Cerebellar nuclear complex (tissue), 1 donor: ENCODE results near the gene TMEM270.
"Not testable (repeated sequence)": the region's sequence is repeated elsewhere in the genome, so short reads cannot be mapped to it uniquely, and the experiment has no call there.

ENCODE experiments used
- DNase-seq, 2 experiments: peaks; one replicate each; lab custom pipeline; 2025; lab: John Stamatoyannopoulos, UW

TMEM270 gene, protein sequence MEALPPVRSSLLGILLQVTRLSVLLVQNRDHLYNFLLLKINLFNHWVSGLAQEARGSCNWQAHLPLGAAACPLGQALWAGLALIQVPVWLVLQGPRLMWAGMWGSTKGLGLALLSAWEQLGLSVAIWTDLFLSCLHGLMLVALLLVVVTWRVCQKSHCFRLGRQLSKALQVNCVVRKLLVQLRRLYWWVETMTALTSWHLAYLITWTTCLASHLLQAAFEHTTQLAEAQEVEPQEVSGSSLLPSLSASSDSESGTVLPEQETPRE

DNA sequence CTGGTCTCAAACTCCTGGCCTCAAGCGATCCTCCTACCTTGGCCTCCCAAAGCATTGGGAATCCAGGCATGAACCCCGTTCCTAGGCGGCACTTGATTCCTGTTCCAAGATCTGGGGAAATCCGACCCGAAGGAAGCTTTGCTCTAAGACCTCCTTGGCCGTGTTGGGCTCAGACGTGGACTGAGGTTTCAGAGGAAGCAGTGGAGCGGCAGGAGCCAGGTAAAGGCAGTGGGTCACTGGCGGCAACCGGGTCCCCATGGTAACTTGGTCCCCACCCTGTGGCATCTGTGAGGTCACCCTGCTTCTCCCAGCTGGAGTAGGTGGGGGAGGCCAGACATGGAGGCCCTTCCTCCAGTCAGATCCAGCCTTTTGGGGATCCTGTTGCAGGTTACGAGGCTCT lies at the start of gene TMEM270:
Gene TMEM270 (plus strand): TSS at position 301 of the 400 bp plus-strand sequence. CDS start 36 bp downstream, at position 337.
- DNase-seq = no peak

GRCh38 chr7:73811760-73812168 lies 49.2 kb upstream of the TMEM270 start:
- DNase-seq = no peak

- no peak for DNase-seq
Observed at GRCh38 chr7:73812996-73813395, 48.0 kb upstream of the TMEM270 start.

DNA sequence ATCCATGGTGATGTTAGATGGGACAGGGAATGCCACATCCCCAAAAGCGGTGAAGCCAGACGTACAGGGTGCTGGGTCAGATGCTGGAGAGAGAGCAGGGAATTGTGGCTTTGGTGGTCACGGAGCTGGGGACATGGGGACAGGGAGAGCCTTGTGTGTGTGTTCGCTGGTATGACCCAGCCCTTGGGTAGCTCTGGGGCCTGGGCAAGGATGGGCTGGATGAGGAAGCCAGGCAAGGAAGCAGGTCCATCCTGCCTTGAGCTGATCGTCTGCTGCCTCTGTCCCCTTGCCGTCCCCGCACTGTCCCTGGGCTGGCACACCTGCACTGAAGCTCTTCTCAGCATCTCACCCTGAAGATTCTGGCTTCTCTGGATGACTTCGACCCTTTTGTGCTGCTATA lies 45.5 kb upstream of the TMEM270 start:
- no peak for DNase-seq

DNA sequence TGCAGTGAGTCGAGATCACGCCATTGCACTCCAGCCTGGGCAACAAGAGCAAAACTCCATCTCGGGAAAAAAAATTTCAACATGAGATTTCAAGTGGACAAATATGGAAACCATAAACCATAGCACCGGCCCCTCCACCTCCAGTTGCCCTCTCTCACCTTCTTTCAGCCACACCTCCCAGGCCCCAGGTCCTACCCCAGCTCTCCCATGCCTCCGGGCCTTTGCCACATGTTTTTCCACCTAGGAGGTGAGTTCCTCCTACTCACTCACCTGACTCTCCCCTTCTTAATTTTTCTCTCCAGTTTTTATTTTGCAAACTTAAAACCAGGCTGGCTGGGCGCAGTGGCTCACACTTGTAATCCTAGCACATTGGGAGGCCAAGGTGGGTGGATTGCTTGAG lies 43.8 kb upstream of the TMEM270 start:
- DNase-seq = no peak

DNA sequence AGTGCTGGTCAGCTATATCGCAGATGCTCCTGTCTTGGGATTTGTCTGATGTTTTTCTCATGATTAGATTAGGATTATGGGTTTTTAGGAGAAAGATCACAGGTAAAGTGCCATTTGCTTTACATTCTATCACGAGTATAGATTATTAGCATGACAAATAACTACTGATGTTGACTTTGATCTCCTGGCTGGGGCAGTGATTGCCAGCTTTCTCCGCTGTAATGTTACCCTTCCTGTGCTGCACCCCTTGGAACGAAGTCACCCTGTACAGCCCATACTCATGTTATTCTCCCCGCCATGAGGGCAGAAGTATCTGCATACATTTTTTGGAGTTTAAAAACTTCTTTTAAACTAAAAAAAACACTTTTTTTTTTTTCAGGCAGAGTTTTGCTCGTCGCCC lies 40.9 kb upstream of the TMEM270 start:
- no peak for DNase-seq

- DNase-seq = not testable (repeated sequence)
Observed at GRCh38 chr7:73821597-73822285, 39.2 kb upstream of the TMEM270 start.

GRCh38 chr7:73822319-73823173 lies 38.4 kb upstream of the TMEM270 start:
- DNase-seq = no peak

- no peak for DNase-seq
Observed at GRCh38 chr7:73823257-73823656, 37.7 kb upstream of the TMEM270 start.

DNA sequence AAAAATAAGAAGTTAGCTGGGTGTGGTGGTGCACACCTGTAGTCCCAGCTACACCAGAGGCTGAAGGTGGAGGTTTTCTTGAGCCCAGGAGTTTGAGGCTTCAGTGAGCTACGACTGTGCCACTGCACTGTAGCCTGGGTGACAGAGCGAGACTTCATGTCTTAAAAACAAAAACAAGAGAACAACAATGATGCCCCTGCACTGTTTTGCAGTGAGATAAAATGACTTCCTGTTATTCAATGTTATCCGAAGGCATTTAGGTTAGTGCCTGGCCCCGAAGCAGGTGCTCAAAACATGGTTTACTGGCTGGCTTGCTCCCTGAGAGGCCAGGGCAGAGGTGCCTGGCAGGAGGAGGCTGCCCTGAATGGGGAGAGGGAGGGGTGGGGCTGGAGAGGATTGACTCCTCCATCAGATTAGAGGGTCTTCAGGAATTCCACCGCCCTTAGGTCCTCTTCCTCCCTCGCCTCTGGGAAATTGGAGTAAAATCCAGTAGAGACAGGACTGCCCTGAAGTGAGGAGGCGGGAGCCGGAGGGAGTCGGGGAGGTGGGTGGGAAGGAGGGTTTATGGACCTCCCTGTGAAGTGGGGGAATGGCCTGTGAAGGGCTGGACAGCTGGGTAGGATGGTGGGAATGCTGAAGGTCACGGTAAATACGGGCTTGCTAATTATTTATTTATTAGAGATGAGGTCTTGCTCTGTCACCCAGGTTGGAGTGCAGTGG lies 36.9 kb upstream of the TMEM270 start:
- DNase-seq = no peak

DNA sequence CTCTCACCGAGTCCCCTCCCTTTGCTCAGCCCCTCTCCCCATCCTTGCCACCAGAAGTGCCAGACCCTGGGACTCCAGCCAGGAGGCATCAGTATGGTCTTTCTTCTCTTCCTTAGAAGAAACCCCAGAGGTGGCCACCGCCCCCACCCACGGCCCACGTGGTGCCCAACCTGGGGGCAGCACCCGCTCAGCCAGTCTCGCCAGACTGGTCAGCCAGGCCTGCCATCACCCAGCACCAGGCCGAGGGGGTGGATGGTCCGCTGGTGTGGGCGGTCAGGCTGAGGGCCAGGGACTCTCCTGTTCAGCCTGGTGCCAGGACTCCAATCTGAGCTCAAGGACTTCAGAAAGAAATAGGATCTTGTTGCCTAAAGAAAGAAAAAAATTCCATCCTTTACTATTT lies 36.0 kb upstream of the TMEM270 start:
- no peak for DNase-seq

DNA sequence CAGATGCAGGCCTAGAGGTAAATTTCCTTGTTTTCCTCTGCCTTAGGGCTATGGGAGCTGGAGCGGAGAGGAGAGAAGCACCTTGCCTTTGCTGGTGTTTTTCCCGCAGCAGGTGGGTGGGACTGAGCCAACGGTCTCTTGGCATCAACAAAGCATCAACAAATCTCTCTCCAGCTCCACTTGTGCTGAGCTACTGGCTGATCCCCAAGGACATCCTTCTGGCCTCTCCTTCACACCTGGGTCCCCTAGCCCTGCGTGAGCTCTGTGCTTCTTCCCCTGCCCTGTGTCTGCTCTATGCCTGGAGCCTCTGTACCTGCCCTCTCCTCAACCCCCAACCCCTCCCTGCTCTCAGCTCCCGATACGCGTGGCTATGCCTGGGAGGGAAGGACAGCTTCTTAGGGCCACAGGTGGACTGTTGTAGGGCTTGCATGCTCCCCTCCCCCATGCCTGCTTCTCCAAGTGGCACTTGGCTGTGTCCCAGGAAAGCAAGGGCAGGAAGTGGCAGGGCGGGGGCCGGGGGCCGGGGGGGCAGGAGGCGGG lies 33.3 kb upstream of the TMEM270 start:
- DNase-seq = peak; percentile 54 to 80

- DNase-seq = peak in 1 of 2 experiments; percentile 23
Observed at GRCh38 chr7:73828107-73828803, 32.7 kb upstream of the TMEM270 start.

- DNase-seq = no peak
Observed at GRCh38 chr7:73828972-73829371, 32.0 kb upstream of the TMEM270 start.

DNA sequence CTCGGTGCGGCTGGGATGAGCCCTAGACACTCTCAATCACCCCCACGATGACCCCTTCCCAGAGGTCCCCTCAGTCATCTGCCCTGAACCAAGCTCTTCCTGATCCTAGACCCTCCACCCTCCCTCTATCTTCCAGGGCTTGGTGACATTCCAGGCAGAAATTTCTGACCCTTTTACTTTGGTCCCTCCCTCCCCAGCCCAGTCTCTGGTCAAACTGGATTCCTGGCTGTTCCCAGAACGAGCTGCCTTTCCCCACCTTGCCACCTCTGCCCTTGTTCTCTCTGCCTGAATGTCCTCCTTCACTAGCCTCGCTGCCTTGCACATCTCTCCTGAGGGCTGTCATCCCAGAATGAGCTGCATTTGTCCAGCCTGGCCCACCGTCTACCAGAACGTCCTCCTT lies 31.5 kb upstream of the TMEM270 start:
- DNase-seq = no peak

- DNase-seq = no peak
Observed at GRCh38 chr7:73829921-73830680, 30.9 kb upstream of the TMEM270 start.

GRCh38 chr7:73830681-73831583 lies 30.0 kb upstream of the TMEM270 start, which contains the start of gene CLDN4:
CLDN4 (plus strand) TSS chr7:73830996; CDS start chr7:73831202, 206 bp downstream.
- DNase-seq = no peak

DNA sequence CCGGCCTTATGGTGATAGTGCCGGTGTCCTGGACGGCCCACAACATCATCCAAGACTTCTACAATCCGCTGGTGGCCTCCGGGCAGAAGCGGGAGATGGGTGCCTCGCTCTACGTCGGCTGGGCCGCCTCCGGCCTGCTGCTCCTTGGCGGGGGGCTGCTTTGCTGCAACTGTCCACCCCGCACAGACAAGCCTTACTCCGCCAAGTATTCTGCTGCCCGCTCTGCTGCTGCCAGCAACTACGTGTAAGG lies 29.4 kb upstream of the TMEM270 start:
- no peak for DNase-seq

DNA sequence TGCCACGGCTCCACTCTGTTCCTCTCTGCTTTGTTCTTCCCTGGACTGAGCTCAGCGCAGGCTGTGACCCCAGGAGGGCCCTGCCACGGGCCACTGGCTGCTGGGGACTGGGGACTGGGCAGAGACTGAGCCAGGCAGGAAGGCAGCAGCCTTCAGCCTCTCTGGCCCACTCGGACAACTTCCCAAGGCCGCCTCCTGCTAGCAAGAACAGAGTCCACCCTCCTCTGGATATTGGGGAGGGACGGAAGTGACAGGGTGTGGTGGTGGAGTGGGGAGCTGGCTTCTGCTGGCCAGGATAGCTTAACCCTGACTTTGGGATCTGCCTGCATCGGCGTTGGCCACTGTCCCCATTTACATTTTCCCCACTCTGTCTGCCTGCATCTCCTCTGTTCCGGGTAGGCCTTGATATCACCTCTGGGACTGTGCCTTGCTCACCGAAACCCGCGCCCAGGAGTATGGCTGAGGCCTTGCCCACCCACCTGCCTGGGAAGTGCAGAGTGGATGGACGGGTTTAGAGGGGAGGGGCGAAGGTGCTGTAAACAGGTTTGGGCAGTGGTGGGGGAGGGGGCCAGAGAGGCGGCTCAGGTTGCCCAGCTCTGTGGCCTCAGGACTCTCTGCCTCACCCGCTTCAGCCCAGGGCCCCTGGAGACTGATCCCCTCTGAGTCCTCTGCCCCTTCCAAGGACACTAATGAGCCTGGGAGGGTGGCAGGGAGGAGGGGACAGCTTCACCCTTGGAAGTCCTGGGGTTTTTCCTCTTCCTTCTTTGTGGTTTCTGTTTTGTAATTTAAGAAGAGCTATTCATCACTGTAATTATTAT lies 28.9 kb upstream of the TMEM270 start:
- DNase-seq = no peak
